ENCODE measurements around the gene FOS. TPM values are rescaled to one million over a fixed set of nuclear protein-coding genes. Genes with fewer than 3 reads are reported as not detected.

FOS gene
- total and polyA plus RNA-seq, 2 of the 8 experiments (the other 6 are each of a cell fraction or from before 2014, with no cell fraction given), result 50.2 to 51.8 TPM

DNA sequence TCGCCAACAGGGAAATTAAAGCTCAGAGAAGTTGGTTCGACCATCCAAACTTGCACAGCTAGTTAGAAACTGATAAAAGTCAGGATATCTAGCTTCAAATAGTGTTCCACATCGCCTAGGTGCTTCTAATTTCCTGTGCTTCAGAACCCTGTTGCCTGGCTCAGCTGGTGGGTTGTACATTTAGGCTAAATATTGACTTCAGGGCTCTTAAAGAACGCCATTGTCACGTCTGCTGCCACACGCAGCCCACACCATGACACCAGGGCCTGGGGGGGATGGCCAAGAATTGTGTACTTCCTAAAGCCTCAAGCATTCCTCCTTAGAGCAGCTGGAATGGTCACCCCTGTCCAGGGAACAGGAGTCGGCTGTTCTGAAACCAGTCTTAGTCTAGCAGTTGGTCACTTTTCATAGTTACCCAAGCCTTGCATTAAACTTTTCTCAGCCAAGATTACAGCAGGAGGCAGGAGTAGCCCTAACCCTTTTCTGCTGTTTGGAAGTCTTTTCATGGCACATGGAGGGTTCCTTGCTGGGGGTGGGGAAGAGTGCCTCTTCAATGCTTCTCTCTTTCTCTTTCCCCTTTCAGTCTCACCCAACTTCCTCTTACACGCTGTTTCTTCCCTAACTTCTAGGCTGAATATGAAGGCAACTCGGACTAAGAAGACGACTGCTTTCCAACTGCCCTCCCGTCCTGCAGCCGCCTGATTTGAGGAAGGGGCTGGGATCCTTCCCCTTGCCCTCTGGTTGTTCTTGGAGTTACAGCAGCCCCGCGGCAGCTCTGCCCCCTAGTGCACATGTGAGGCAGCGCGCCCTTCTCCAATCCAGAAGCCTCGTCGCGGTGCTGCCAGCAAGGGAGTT lies 17.1 kb downstream of the FOS start:
- no peaks in the 10 kb centered on the region for H3K27me3 ChIP-seq (replicated peaks in 1 of 4; ENCODE audit: control insufficient read depth in 3 of 4, extremely low read depth in 1 of 4, insufficient read depth in 3 of 4, low read length in 3 of 4)
- H2AK5ac ChIP-seq (ENCODE audit: low read depth, low read length), result no peak overlapping the region
- no peak overlapping the region for H4K8ac ChIP-seq (ENCODE audit: extremely low read depth, insufficient read depth, low read length)
- H3K79me2 ChIP-seq (ENCODE audit: control insufficient read depth in 1 of 2, insufficient read depth in 2 of 2, low read length in 2 of 2), result no peaks in the 10 kb centered on the region
- peak overlapping the region; percentile 26 for H4K5ac ChIP-seq (ENCODE audit: insufficient read length, low read depth, low read length)
- H4K91ac ChIP-seq (replicated peaks; ENCODE audit: insufficient read length, low read length), result peak overlapping the region; percentile 36
- CTCF ChIA-PET (ENCODE audit: partially characterized antibody), result interaction anchor here (0.6 to 7.0 kb wide), 31 partner anchors 8 to 366 kb away, joined by 3 to 83 read pairs (median 4); partner anchors contain the start of genes FOS and NEK9
- no peak overlapping the region for H3K56ac ChIP-seq (replicated peaks; ENCODE audit: insufficient read length, low read depth, low read length)
- H2BK5ac ChIP-seq (ENCODE audit: low read depth, low read length), result peak overlapping the region; percentile 96; the same call in 1 of the 2 replicates
- H2AFZ ChIP-seq (ENCODE audit: low read length), result peak overlapping the region; percentile 92
- peak overlapping the region; percentile 81 to 90 for H3K4me2 ChIP-seq (ENCODE audit: insufficient read depth in 1 of 2, low read depth in 2 of 2, low read length in 2 of 2)
- WGBS, 2 experiments (ENCODE audit: extremely low coverage in 1 of 2, insufficient coverage in 1 of 2, insufficient read length in 1 of 2, insufficient replicate concordance in 2 of 2, low coverage in 1 of 2, low lambda C conversion rate in 2 of 2, missing lambda C conversion rate in 1 of 2), result 11% methylated on average over 19 of the region's 19 CpGs; no CpG with 5 or more reads in 1 of the 2 experiments
- H3K23ac ChIP-seq (ENCODE audit: insufficient read length), result no peak overlapping the region
- peaks cover 10% of the 10 kb centered on the region; the same call in 1 of the 2 replicates for H3K23me2 ChIP-seq (ENCODE audit: low read depth, low read length)
- FAIRE-seq, result no peak
- no peaks in the 10 kb centered on the region for H3K79me1 ChIP-seq (ENCODE audit: low read depth, low read length)
- H3K9ac ChIP-seq (replicated peaks in 1 of 4; ENCODE audit: extremely low read depth in 1 of 4, low read depth in 3 of 4, low read length in 3 of 4), result peak overlapping the region in 2 of 4 experiments; percentile 6 to 22; a peak in 2 of 7 replicates
- H2BK120ac ChIP-seq (replicated peaks; ENCODE audit: low read depth, low read length), result peak overlapping the region; percentile 20
- H4K20me1 ChIP-seq (replicated peaks in 1 of 2; ENCODE audit: control insufficient read depth in 1 of 2, insufficient read depth in 2 of 2, low read length in 2 of 2), result no peaks in the 10 kb centered on the region
- peak overlapping the region; percentile 93 for H2BK12ac ChIP-seq (ENCODE audit: low read depth, low read length)
- H2BK20ac ChIP-seq (ENCODE audit: low read length), result no peak overlapping the region; the same call in 1 of the 2 replicates
- no peak overlapping the region for H2BK15ac ChIP-seq (ENCODE audit: low read length)
- H3K4ac ChIP-seq (replicated peaks; ENCODE audit: insufficient read length, low read depth, low read length), result no peak overlapping the region
- H3K4me1 ChIP-seq (replicated peaks in 1 of 4; ENCODE audit: control insufficient read depth in 3 of 4, insufficient read depth in 4 of 4, low read length in 3 of 4), result peaks cover 3 to 12% (median 9%) of the 10 kb centered on the region in 4 experiments
- H3K14ac ChIP-seq (ENCODE audit: insufficient read length), result no peak overlapping the region
- H3K9me3 ChIP-seq (ENCODE audit: insufficient read depth in 2 of 2, low read depth in 1 of 2, low read length in 1 of 2), result no peaks in the 10 kb centered on the region
- H3K4me3 ChIP-seq (ENCODE audit: extremely low read depth in 1 of 4, insufficient read depth in 2 of 4, low read depth in 3 of 4, low read length in 4 of 4), result peak overlapping the region in 3 of 4 experiments; percentile 7 to 79 (median 71); a peak in 5 of 8 replicates
- no peaks in the 10 kb centered on the region for H3K36me3 ChIP-seq (ENCODE audit: control insufficient read depth in 2 of 4, insufficient read depth in 4 of 4, low read length in 3 of 4)
- peak overlapping the region; percentile 52 for H3K18ac ChIP-seq (ENCODE audit: extremely low read depth, low read length)
- POLR2A ChIA-PET (ENCODE audit: partially characterized antibody), result interaction anchor here (0.8 to 11.0 kb wide), 13 partner anchors 9 to 172 kb away, joined by 3 to 351 read pairs (median 4); partner anchors contain the start of genes FOS and NEK9
- H3K27ac ChIP-seq (ENCODE audit: low read depth, low read length), result peak overlapping the region; percentile 40; the same call in 1 of the 2 replicates
- peak in 1 of 2 experiments; percentile 92 for DNase-seq (ENCODE audit: low read depth in 1 of 2, low spot score in 2 of 2)
- TF ChIP-seq CEBPB (IDR thresholded peaks at IDR 0.05; ENCODE audit: low read depth, low read length) (no peak), SP4 (IDR thresholded peaks at IDR 0.05; ENCODE audit: low read length) (no peak), YY1 (IDR thresholded peaks at IDR 0.05; ENCODE audit: low read depth, low read length) (peak; percentile 40; the same call in 1 of the 2 replicates), BRCA1 (IDR thresholded peaks at IDR 0.05; ENCODE audit: low read depth, low read length) (no peak), CTBP2 (IDR thresholded peaks at IDR 0.05; ENCODE audit: borderline replicate concordance, insufficient read depth, insufficient read length, low read length) (no peak), TAF7 (optimal IDR thresholded peaks at IDR 0.05; ENCODE audit: borderline replicate concordance, low read depth, low read length) (peak; percentile 65), FOSL1 (IDR thresholded peaks at IDR 0.05; ENCODE audit: insufficient read depth, low read depth, low read length) (no peak), EZH2 (IDR thresholded peaks at IDR 0.05; ENCODE audit: low read depth, low read length, severe bottlenecking) (no peak), RAD21 (IDR thresholded peaks at IDR 0.05 in 1 of 2, conservative IDR thresholded peaks at IDR 0.05 in 1 of 2; ENCODE audit: low read depth in 2 of 2, low read length in 2 of 2) (peak; percentile 97 to 98)
- TF ChIP-seq, protein P1, sequence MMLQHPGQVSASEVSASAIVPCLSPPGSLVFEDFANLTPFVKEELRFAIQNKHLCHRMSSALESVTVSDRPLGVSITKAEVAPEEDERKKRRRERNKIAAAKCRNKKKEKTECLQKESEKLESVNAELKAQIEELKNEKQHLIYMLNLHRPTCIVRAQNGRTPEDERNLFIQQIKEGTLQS (IDR thresholded peaks at IDR 0.05; ENCODE audit: insufficient read depth, low read depth, low read length), result no peak
